Measurements from ENCODE around the gene DBP.

The DBP gene

DNA sequence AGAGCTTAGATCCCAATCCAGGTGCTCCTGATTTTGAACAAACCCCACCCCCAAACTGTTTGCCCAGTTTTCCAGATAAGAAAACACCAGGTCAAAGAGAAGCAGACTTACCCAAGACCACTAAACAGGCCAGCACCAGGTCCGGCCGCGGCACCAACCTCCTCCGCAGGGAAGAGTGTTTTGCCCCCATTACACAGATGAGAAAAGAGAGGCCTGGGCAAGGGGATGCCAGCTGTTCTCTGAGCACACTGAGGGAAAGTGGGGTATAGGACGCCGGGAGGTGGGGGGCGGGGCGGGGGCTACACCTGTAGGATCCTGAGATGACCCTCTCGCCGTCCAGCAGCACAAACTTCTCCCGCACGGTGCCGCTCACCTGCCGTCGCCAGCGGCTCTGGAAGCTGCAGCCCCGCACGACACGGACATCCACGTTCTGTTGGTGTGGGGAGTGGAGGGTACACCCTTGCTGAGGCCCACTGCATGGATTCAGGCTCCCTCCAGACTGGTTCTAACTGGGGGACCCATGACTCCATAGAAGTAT is 27.5 kb downstream of the DBP start:
- no peak for DNase-seq

GRCh38 chr19:48608798-48609263 is 28.3 kb downstream of the DBP start:
- DNase-seq: peak; percentile 14 to 49

GRCh38 chr19:48607359-48607755 is 29.8 kb downstream of the DBP start:
- no peak for DNase-seq

DNA sequence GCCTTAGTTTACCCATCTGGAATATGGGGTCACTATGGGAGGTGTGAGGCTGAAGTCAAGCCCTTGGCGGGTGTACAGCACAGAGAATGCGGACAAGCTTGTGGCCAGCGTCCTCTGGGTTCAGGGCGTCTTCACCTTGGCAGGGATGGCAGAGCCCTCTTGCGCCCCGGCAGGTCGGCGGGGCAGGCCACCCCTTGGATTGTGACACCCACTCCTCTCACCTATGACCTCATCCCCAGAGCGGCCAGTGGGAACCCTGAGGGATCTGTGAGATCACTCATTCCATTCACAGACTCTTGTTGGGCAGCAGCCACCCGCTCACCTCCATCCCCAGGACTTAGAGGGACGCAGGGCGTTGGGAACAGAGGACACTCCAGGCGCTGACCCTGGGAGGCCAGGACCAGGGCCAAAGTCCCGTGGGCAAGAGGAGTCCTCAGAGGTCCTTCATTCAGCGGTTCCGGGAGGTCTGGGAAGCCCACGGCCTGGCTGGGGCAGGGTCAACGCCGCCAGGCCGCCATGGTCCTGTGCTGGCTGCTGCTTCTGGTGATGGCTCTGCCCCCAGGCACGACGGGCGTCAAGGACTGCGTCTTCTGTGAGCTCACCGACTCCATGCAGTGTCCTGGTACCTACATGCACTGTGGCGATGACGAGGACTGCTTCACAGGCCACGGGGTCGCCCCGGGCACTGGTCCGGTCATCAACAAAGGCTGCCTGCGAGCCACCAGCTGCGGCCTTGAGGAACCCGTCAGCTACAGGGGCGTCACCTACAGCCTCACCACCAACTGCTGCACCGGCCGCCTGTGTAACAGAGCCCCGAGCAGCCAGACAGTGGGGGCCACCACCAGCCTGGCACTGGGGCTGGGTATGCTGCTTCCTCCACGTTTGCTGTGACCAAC is 30.5 kb downstream of the DBP start, which contains the start of gene SPACA4:
SPACA4 (plus strand) TSS at position 280 of the 896 bp plus-strand sequence; CDS start at position 517, 237 bp downstream.
- DNase-seq: no peak

DNA sequence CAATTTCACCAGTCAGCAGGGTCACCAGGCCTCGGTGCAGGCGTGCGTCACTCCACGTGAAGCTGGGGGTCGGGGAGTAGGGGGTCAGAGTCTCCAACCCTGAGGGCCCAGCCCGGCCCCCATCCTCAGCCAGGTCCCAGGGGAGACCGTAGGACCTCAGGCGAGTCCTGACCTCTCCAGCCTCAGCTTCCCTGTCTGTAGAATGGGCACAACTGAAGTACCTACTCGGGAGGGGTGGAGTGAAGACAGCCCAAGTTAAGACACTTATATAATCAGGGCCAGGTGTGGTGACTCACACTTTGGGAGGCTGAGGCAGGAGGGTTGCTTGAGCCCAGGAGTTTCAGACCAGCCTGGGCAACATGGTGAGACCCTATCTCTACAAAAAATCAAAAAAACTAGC is 33.3 kb downstream of the DBP start:
- no peak for DNase-seq

DNA sequence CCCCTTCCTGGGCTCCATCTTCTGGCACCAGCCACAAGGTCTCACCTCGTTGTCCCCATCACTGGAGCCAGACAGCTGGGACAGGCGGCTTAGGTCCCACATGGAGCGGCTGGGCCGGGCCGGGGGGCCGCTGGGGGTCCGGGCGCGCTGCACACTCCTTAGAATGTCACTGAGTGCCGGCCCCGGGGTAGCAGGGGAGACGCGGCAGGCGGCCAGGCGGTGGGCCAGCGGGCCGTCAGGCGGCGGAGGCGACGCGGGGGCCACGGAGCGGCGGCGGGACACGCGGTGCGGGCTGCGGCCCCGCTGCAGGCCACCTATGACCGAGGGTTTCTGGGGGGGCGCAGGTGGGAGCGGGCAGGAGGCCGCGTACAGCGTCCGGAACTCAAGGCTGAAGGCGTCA is 33.7 kb downstream of the DBP start:
- no peak for DNase-seq

- DNase-seq: no peak
These were observed 34.2 kb downstream of the DBP start for GRCh38 chr19:48603001-48603400.

GRCh38 chr19:48600679-48601417 is 36.3 kb downstream of the DBP start:
- no peak for DNase-seq

- DNase-seq: no peak
These were observed 38.0 kb downstream of the DBP start for GRCh38 chr19:48598996-48599700.

- no peak for DNase-seq
These were observed 40.3 kb downstream of the DBP start for GRCh38 chr19:48596679-48597465.

- no peak for DNase-seq
These were observed 40.9 kb downstream of the DBP start for GRCh38 chr19:48596237-48596636.

DNA sequence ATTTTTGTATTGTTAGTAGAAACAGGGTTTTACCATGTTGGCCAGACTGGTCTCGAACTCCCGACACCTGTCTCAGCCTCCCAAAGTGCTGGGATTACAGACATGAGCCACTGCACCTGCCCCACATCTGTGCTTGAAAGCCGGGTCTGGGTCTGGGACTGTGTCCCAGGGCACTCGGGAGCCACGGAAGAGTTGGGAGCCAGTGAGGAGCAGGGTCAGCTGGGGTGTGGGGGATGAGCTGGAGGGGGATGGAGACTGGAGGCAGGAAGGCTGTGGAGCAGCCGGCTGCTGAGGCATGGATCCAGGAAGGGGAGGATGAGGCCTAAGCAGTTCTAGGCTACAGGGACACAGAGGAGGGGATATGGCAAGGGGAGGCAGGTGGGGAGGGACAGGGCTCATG is 41.3 kb downstream of the DBP start:
- no peak for DNase-seq

GRCh38 chr19:48595171-48595570 is 42.0 kb downstream of the DBP start:
- DNase-seq: no peak

DNA sequence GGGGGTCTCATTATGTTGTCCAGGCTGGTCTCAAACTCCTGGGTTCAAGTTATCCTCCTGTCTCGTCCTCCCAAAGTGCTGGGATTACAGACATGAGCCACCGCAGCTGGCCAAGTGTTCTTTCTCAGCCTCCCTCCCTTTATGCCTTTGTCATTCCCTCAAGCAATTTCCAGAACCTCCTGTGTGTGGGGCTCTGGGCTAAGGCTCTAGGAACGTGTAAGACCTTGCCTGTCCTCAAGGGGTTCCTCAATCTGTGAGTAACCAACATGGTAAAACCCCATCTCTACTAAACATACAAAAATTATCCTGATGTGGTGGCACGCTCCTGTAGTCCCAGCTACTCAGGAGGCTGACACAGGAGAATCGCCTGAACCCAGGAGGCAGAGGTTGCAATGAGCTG is 46.2 kb downstream of the DBP start:
- DNase-seq: no peak

DNA sequence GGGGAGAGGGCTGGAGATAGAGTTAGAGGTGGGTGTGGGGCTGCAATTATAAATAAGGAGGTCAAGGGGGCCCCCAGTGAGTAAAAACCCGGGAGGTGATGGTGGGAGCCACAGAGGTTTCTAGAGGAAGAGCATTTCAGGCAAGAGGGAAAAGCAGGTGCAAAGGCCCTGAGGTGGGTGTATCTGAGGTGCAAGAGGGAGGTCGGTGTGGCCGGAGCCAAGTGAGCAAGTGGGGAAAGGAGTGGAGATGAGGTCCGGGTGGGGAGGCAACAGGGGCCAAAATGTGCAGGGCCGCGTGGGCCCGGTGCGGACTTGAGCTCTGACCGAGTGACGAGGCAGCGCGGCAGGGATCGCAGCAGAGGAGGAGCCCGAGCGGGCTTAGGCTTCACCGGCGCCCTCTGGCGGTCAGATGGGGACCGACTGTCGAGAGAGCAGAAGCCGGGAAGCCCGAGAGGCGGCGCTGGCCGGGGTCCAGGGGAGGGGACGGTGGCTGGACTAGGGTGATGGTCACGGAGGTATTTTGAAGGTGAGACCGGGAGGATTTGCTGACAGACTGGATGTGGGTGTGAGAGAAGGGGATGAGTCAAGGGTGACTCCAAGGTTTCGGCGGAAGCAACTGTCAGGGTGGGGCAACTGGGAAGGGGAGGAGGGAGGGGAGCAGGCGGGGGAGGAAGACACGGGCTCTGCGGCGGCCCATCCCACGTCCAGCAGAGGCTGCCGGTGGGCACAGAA is 48.3 kb downstream of the DBP start:
- DNase-seq: peak; percentile 64 to 79

DNA sequence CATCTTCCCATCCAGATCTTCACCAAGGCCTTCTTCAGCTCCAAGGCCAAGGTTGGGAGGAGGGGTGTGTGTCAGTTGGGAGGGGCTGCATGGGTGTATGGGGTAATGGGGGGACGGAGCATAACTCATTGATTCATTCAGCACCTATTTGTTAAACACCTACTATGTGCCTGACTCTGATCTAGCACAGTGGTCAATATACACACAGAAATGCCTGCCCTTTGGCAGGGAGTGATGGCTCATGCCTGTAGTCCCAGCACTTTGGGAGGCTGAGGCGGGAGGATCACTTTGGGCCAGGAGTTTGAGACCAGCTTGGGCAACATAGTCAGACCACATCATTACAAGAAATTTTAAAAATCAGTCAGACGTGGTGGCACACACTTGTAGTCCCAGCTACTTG is 49.8 kb downstream of the DBP start:
- no peak for DNase-seq

DNA sequence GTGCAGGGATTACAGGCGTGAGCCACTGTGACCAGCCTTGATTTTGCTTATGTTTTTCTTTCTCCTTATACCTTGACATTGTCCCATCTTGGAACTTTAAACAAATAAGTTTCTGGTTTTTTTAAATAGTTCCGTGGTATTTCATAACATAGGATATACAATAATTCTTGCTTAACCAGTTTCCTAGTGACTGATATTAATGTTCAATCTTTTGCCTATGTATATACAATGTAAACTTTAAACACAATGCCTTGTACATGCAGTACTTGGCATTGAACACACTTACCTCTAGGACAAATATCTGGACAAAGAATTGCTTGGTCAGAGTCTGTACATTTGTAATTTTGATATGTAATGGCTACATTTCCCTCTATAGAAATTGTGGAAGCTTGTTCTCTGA is 55.0 kb downstream of the DBP start:
- no peak for DNase-seq
